DND-41 (cell line): ENCODE measurements around the gene DIDO1.
"Not testable (repeated sequence)": the region's sequence is repeated elsewhere in the genome, so short reads cannot be mapped to it uniquely, and the experiment has no call there.

ENCODE experiments used
- ATAC-seq: fragments of 200-7000 bp; cut with Tn5 transposase; 3 replicates; pipeline ENCODE4 v1.9.1; 2021; ENCODE audit warnings: low read depth; ENCODE audit not compliant: insufficient read depth
- DNase-seq: peaks from one replicate; pipeline ENCODE4 v3.0.0-alpha.2; 2020
- H2AFZ ChIP-seq: 2 replicates; pipeline ENCODE4 v1.6.0; 2012; ENCODE audit warnings: low read depth, low read length
- H3K27ac ChIP-seq: 2 replicates; pipeline ENCODE4 v1.5.1; 2012; ENCODE audit warnings: low read length, inconsistent platforms
- H3K27me3 ChIP-seq: fragments of 200-600 bp; sonication (generic); 2 replicates; pipeline ENCODE4 v1.6.0; 2012; ENCODE audit warnings: low read length, mild to moderate bottlenecking, inconsistent platforms; ENCODE audit not compliant: insufficient read depth, poor library complexity
- H3K36me3 ChIP-seq: 2 replicates; pipeline ENCODE4 v1.5.1; 2012; ENCODE audit warnings: low read length, inconsistent platforms; ENCODE audit not compliant: insufficient read depth
- H3K4me1 ChIP-seq: 2 replicates; pipeline ENCODE4 v1.5.1; 2012; ENCODE audit warnings: mild to moderate bottlenecking, low read length; ENCODE audit not compliant: insufficient read depth
- H3K4me2 ChIP-seq: 2 replicates; pipeline ENCODE4 v1.6.0; 2012; ENCODE audit warnings: mild to moderate bottlenecking, moderate library complexity, low read length, inconsistent platforms; ENCODE audit not compliant: insufficient read depth
- H3K4me3 ChIP-seq, 2 experiments: fragments of 200-600 bp in 1 of 2; shearing (Covaris generic) in 1 of 2; 2 replicates each; pipeline ENCODE4 v1.5.1; 2012 to 2016; ENCODE audit warnings: inconsistent platforms in 2 of 2, low read length in 2 of 2, mild to moderate bottlenecking in 2 of 2, low read depth in 1 of 2, moderate library complexity in 1 of 2
- H3K79me2 ChIP-seq: 2 replicates; pipeline ENCODE4 v1.6.0; 2012; ENCODE audit warnings: low read length, inconsistent platforms; ENCODE audit not compliant: insufficient read depth
- H3K9ac ChIP-seq: 2 replicates; pipeline ENCODE4 v1.6.0; 2012; ENCODE audit warnings: low read depth, mild to moderate bottlenecking, inconsistent platforms, low read length, moderate library complexity
- H3K9me3 ChIP-seq: 2 replicates; pipeline ENCODE4 v1.5.1; 2012; ENCODE audit warnings: low read length, moderate library complexity, mild to moderate bottlenecking, inconsistent platforms; ENCODE audit not compliant: insufficient read depth, severe bottlenecking
- H4K20me1 ChIP-seq: 2 replicates; pipeline ENCODE4 v1.6.0; 2012; ENCODE audit warnings: low read length; ENCODE audit not compliant: insufficient read depth
- EZH2 ChIP-seq: IDR thresholded peaks from 3 replicates; pipeline ENCODE4 v1.6.1; 2012; ENCODE audit warnings: borderline replicate concordance, low read depth, mild to moderate bottlenecking, moderate library complexity, low read length, inconsistent platforms; ENCODE audit not compliant: severe bottlenecking
- TF ChIP-seq, protein P1 (sequence below): IDR thresholded peaks from 2 replicates; pipeline ENCODE4 v1.5.1; 2012; ENCODE audit warnings: borderline replicate concordance, low read length, moderate library complexity, mild to moderate bottlenecking; ENCODE audit not compliant: poor library complexity, severe bottlenecking; ENCODE audit errors: extremely low read depth

The DIDO1 gene

GRCh38 chr20:62961310-62961783 lies 35.0 kb upstream of the DIDO1 start:
- no peak for TF ChIP-seq EZH2
- TF ChIP-seq, protein P1, sequence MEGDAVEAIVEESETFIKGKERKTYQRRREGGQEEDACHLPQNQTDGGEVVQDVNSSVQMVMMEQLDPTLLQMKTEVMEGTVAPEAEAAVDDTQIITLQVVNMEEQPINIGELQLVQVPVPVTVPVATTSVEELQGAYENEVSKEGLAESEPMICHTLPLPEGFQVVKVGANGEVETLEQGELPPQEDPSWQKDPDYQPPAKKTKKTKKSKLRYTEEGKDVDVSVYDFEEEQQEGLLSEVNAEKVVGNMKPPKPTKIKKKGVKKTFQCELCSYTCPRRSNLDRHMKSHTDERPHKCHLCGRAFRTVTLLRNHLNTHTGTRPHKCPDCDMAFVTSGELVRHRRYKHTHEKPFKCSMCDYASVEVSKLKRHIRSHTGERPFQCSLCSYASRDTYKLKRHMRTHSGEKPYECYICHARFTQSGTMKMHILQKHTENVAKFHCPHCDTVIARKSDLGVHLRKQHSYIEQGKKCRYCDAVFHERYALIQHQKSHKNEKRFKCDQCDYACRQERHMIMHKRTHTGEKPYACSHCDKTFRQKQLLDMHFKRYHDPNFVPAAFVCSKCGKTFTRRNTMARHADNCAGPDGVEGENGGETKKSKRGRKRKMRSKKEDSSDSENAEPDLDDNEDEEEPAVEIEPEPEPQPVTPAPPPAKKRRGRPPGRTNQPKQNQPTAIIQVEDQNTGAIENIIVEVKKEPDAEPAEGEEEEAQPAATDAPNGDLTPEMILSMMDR: no peak
- H3K4me1 ChIP-seq: peaks cover 17% of the 10 kb centered on the region
- H3K27me3 ChIP-seq: no peaks in the 10 kb centered on the region
- no peak overlapping the region for H3K27ac ChIP-seq
- H3K9me3 ChIP-seq: no peaks in the 10 kb centered on the region
- H3K79me2 ChIP-seq: no peaks in the 10 kb centered on the region
- no peak overlapping the region for H3K4me3 ChIP-seq
- ATAC-seq: no peak
- no peak for DNase-seq
- H2AFZ ChIP-seq: no peak overlapping the region
- H4K20me1 ChIP-seq: peaks cover 5% of the 10 kb centered on the region; the same call in 1 of the 2 replicates
- 0 out of 2 replicates have a peak overlapping the region, but pooled peaks have one; percentile 5 for H3K9ac ChIP-seq
- no peak overlapping the region for H3K4me2 ChIP-seq
- H3K36me3 ChIP-seq: no peaks in the 10 kb centered on the region

DNA sequence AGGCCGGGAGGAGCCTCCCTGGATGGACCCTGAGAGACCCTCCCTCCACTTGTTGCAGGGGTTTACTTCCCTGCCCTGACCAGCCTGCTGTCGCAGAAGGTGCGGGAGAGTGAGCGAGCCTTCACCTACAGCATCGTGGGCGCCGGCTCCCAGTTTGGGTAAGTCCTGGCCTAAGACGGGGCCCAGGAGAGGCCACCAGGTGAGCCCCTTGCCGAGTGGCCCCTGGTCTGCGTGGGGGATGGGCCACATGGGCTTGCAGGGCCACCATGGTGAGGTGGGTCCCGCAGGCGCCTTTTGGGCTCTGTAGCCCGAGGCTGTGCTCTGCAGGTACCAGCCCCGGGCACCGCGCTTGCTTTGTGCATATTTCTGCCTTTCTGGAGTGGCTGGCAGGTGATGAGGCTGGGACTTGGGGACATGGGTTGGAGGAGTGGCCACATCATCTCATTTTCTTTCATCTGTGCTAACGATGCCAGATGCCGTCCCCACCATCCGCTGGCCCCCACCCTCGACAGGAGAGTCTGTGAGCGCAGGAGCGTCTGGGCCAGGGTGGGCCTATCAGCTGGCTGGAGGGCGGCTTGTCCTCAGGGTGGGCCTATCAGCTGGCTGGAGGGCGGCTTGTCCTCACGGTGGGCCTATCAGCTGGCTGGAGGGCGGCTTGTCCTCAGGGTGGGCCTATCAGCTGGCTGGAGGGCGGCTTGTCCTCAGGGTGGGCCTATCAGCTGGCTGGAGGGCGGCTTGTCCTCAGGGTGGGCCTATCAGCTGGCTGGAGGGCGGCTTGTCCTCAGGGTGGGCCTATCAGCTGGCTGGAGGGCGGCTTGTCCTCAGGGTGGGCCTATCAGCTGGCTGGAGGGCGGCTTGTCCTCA lies 34.4 kb upstream of the DIDO1 start:
- H3K4me3 ChIP-seq, H3K27ac ChIP-seq, H3K9me3 ChIP-seq, H2AFZ ChIP-seq, H3K27me3 ChIP-seq, H3K79me2 ChIP-seq, H4K20me1 ChIP-seq, H3K9ac ChIP-seq, H3K4me2 ChIP-seq, DNase-seq, ATAC-seq, H3K36me3 ChIP-seq: not testable (repeated sequence)
- peaks cover 17% of the 10 kb centered on the region for H3K4me1 ChIP-seq

GRCh38 chr20:62959998-62960436 lies 33.7 kb upstream of the DIDO1 start:
- no peaks in the 10 kb centered on the region for H3K9me3 ChIP-seq
- DNase-seq: no peak
- H3K9ac ChIP-seq: no peak overlapping the region
- TF ChIP-seq, protein P1: no peak
- no peak for TF ChIP-seq EZH2
- H3K4me1 ChIP-seq: peaks cover 22% of the 10 kb centered on the region
- no peaks in the 10 kb centered on the region for H3K27me3 ChIP-seq
- ATAC-seq: no peak
- no peak overlapping the region for H3K4me2 ChIP-seq
- H3K4me3 ChIP-seq: no peak overlapping the region
- no peaks in the 10 kb centered on the region for H3K36me3 ChIP-seq
- H2AFZ ChIP-seq: no peak overlapping the region
- no peaks in the 10 kb centered on the region for H3K79me2 ChIP-seq
- H3K27ac ChIP-seq: no peak overlapping the region; the same call in 1 of the 2 replicates
- H4K20me1 ChIP-seq: peaks cover 5% of the 10 kb centered on the region; the same call in 1 of the 2 replicates

DNA sequence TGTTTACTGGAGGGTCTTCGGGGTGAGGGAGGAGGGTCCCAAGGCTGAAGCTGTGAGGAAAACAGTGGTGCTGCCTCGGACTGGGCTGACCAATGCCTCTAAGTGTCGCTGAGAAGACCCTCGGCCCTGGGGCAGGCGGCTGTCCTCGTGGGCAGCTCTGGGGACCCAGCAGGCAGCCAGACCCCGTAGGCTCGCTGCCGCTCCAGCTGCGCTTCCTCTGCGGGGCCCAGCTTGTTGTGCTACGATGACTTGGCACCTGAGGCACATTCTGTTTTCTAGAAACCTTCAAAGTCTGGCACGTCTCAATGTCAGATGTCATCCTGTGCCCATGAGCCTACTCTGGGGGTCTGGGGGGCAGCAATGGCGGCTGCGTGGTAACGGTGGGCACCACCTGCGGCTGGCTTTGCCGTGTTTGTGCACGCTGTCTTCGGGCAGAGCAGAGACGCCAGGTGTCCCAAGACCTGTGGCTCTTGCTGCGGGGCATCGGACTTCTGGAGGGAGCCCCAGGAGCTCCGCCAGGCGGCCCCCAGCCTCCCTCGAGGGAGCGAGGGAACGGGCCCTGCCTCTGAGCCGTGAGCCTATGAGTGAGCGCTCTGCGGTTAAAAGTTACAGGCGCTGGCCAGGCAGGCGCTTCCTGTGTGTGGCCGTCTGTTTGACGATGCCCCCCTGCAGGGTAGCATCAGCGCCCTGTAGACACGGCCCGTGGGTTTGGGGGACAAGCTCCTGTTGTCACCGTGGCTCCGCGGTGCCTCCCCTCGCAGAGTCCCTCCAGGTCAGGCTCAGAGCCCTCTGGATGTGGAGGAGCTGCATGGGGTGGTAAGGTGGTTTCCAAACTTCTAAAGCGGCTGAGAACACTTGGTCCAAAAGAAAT lies 33.0 kb upstream of the DIDO1 start:
- H3K4me3 ChIP-seq: no peak overlapping the region
- no peaks in the 10 kb centered on the region for H3K27me3 ChIP-seq

More for the DNA sequence above, 33.0 kb upstream of the DIDO1 start:
- H4K20me1 ChIP-seq: peaks cover 3% of the 10 kb centered on the region; the same call in 1 of the 2 replicates
- H3K27ac ChIP-seq: peak overlapping the region; percentile 8; the same call in 1 of the 2 replicates
- DNase-seq: no peak
- TF ChIP-seq EZH2: no peak
- TF ChIP-seq, protein P1: no peak
- H3K36me3 ChIP-seq: no peaks in the 10 kb centered on the region
- H3K9ac ChIP-seq: no peak overlapping the region
- no peaks in the 10 kb centered on the region for H3K79me2 ChIP-seq
- H3K4me1 ChIP-seq: peaks cover 29% of the 10 kb centered on the region
- H2AFZ ChIP-seq: no peak overlapping the region
- peak; percentile 38 for ATAC-seq
- no peaks in the 10 kb centered on the region for H3K9me3 ChIP-seq
- no peak overlapping the region; the same call in 1 of the 2 replicates for H3K4me2 ChIP-seq
